Fibroblast of lung (primary cell): ENCODE data around the gene ZSCAN22.

ENCODE experiments used
- EZH2 ChIP-seq: IDR thresholded peaks from 2 replicates; pipeline ENCODE4 v1.5.1; 2012; ENCODE audit warnings: low read length, control low read depth, mild to moderate bottlenecking; ENCODE audit errors: missing control alignments
- TF ChIP-seq, protein P1 (sequence below), 2 donors: IDR thresholded peaks in 1 of 2; conservative IDR thresholded peaks in 1 of 2; 1 replicate in 1 of 2; 2 replicates in 1 of 2; pipeline ENCODE4 v1.5.1; 2011 to 2012; ENCODE audit warnings: low read length in 2 of 2, control low read depth in 1 of 2, inconsistent platforms in 1 of 2, low read depth in 1 of 2, mild to moderate bottlenecking in 1 of 2

DNA sequence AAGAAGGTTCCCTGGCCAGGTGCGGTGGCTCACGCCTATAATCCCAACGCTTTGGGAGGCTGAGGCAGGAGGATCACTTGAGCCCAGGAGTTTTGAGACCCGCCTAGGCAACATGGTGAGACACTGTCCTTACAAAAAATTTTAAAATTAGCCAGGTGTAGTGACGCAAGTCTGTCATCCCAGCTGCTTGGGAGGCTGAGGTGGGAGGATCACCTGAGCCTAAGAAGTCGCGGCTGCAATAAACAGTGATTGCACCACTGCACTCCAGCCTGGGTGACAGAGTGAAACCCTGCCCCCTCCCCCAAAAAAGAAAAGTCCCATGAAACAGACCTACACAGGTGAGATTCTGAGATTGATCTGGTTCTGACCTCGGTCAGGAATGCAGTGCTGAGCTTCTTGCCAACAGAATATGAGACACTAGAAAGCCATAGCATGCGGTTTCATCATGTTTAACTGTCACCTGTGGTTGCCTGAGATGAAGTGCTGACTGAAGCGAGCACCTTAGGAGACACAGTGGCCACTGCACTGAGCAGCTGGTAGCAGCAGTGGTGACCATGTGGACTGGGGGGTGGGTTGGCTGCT is 28.5 kb downstream of the ZSCAN22 start:
- TF ChIP-seq, protein P1, sequence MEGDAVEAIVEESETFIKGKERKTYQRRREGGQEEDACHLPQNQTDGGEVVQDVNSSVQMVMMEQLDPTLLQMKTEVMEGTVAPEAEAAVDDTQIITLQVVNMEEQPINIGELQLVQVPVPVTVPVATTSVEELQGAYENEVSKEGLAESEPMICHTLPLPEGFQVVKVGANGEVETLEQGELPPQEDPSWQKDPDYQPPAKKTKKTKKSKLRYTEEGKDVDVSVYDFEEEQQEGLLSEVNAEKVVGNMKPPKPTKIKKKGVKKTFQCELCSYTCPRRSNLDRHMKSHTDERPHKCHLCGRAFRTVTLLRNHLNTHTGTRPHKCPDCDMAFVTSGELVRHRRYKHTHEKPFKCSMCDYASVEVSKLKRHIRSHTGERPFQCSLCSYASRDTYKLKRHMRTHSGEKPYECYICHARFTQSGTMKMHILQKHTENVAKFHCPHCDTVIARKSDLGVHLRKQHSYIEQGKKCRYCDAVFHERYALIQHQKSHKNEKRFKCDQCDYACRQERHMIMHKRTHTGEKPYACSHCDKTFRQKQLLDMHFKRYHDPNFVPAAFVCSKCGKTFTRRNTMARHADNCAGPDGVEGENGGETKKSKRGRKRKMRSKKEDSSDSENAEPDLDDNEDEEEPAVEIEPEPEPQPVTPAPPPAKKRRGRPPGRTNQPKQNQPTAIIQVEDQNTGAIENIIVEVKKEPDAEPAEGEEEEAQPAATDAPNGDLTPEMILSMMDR (conservative IDR thresholded peaks at IDR 0.05 in 1 of 2, IDR thresholded peaks at IDR 0.05 in 1 of 2; ENCODE audit: low read depth in 1 of 2, low read length in 2 of 2): no peak
- TF ChIP-seq EZH2: no peak
